Panc1 (cell line): Measurements from ENCODE around the gene HARBI1. TPM values are rescaled to one million over a fixed set of nuclear protein-coding genes. Genes with fewer than 3 reads are reported as not detected.
A peak's percentile ranks its signal among the peaks of the same experiment; 100 is the strongest.

Source experiments
- ATAC-seq: fragments of 200-7000 bp; cut with Tn5 transposase; 2 replicates; pipeline ENCODE4 v1.9.1; 2020; ENCODE audit warnings: mild to moderate bottlenecking, moderate library complexity
- BruUV-seq: library from RNA; stranded (reverse); fragments of 400-500 nt; replicated peaks from 2 replicates; lab custom pipeline; 2021; lab: Mats Ljungman, UMichigan
- CTCF ChIA-PET: fragments of 300-600 bp; sonication (Branson Sonifier 250); formaldehyde crosslinking; loops from one replicate; lab custom pipeline; 2022; ENCODE audit warnings: antibody characterized with exemption; lab: Charles Lee
- POLR2A ChIA-PET: fragments of 300-600 bp; sonication (Branson Sonifier 250); formaldehyde crosslinking; loops from one replicate; lab custom pipeline; 2022; ENCODE audit warnings: antibody characterized with exemption; lab: Charles Lee
- DNase-seq: peaks from one replicate; pipeline ENCODE4 v3.0.0-alpha.2; 2010; ENCODE audit warnings: low read depth, low spot score
- H3K27ac ChIP-seq: 2 replicates; pipeline ENCODE4 v1.5.1; 2011; ENCODE audit warnings: mild to moderate bottlenecking, low read length, inconsistent platforms
- H3K27me3 ChIP-seq: fragments of 200-500 bp; sonication (Bioruptor generic); 2 replicates; pipeline ENCODE4 v1.6.0; 2014; ENCODE audit warnings: low read length, inconsistent platforms; ENCODE audit not compliant: control insufficient read depth, insufficient read depth
- H3K36me3 ChIP-seq: fragments of 200-500 bp; sonication (Bioruptor generic); 2 replicates; pipeline ENCODE4 v1.5.1; 2014; ENCODE audit warnings: inconsistent platforms, mild to moderate bottlenecking, low read length, moderate library complexity; ENCODE audit not compliant: control insufficient read depth, insufficient read depth
- H3K4me1 ChIP-seq: 2 replicates; pipeline ENCODE4 v1.5.1; 2011; ENCODE audit warnings: inconsistent platforms, mild to moderate bottlenecking, low read length, moderate library complexity; ENCODE audit not compliant: control insufficient read depth, insufficient read depth
- H3K4me3 ChIP-seq, 2 experiments: 2 replicates each; pipeline ENCODE4 v1.5.1; 2011 to 2012; ENCODE audit warnings: low read depth in 2 of 2, low read length in 2 of 2, mild to moderate bottlenecking in 2 of 2, inconsistent platforms in 1 of 2, moderate library complexity in 1 of 2
- H3K9me3 ChIP-seq: fragments of 200-500 bp; sonication (Bioruptor generic); 2 replicates; pipeline ENCODE4 v1.5.1; 2014; ENCODE audit warnings: low read depth, mild to moderate bottlenecking, inconsistent platforms, low read length, moderate library complexity; ENCODE audit not compliant: control insufficient read depth, insufficient read depth
- POLR2AphosphoS5 ChIP-seq: IDR thresholded peaks from 2 replicates; pipeline ENCODE4 v1.6.1; 2012; ENCODE audit warnings: mild to moderate bottlenecking, low read depth, low read length, moderate library complexity
- REST ChIP-seq, 2 experiments: IDR thresholded peaks; 2 replicates each; pipeline ENCODE4 v1.6.1; 2011 to 2012; ENCODE audit warnings: low read depth in 2 of 2, control low read depth in 1 of 2, low read length in 1 of 2, mild to moderate bottlenecking in 1 of 2, moderate library complexity in 1 of 2; ENCODE audit not compliant: insufficient read depth in 1 of 2
- SIN3A ChIP-seq: IDR thresholded peaks from 2 replicates; pipeline ENCODE4 v1.6.1; 2012; ENCODE audit warnings: low read depth, mild to moderate bottlenecking, low read length, moderate library complexity, borderline replicate concordance; ENCODE audit not compliant: insufficient read depth
- TCF7L2 ChIP-seq: IDR thresholded peaks from 2 replicates; pipeline ENCODE4 v1.6.1; 2011; ENCODE audit warnings: mild to moderate bottlenecking, low read depth, low read length, inconsistent platforms
- in situ Hi-C: cut with HindIII; loops from 2 replicates; pipeline ENCODE4 v1.10.0; 2016; ENCODE audit warnings: low sequenced_read_pairs, low pct_unique_long_range_greater_than_20kb
- intact Hi-C: fragments of 100-400 bp; cut with micrococcal nuclease; formaldehyde crosslinking; loops from one replicate; pipeline ENCODE4 v1.10.0; 2022; ENCODE audit not compliant: unreplicated experiment
- total RNA-seq: library from RNA; stranded (reverse); gene quantifications from one replicate; pipeline ENCODE4 v1.2.1, GENCODE V29; 2021; ENCODE audit not compliant: unreplicated experiment
- TF ChIP-seq, protein P1 (sequence below): fragments of 450-650 bp; IDR thresholded peaks from 2 replicates; pipeline ENCODE4 v1.5.1; 2017; ENCODE audit warnings: mild to moderate bottlenecking

HARBI1 gene
- total RNA-seq, 1 experiment from 2014 or later = 6.4 TPM

- H3K4me3 ChIP-seq = no peak overlapping the region
- no peaks in the 10 kb centered on the region for H3K27me3 ChIP-seq
- H3K4me1 ChIP-seq = no peaks in the 10 kb centered on the region; the same call in 1 of the 2 replicates
- TF ChIP-seq POLR2AphosphoS5 (no peak), SIN3A (no peak), REST (IDR thresholded peaks at IDR 0.05; ENCODE audit: insufficient read depth in 1 of 2, low read depth in 2 of 2, low read length in 1 of 2) (no peak)
- H3K36me3 ChIP-seq = 0 out of 2 replicates have a peak, but pooled peaks cover 2% of the 10 kb centered on the region
- H3K27ac ChIP-seq = no peak overlapping the region
- DNase-seq (no peak), ATAC-seq (no peak)
- intact Hi-C loops = no loop called here
- ChIA-PET POLR2A (no interaction called here), CTCF (no interaction called here)
- in situ Hi-C loops = no loop called here
- H3K9me3 ChIP-seq = no peaks in the 10 kb centered on the region
- no TSS peak for BruUV-seq
These were observed 23.2 kb upstream of the HARBI1 start for GRCh38 chr11:46640036-46640788.

DNA sequence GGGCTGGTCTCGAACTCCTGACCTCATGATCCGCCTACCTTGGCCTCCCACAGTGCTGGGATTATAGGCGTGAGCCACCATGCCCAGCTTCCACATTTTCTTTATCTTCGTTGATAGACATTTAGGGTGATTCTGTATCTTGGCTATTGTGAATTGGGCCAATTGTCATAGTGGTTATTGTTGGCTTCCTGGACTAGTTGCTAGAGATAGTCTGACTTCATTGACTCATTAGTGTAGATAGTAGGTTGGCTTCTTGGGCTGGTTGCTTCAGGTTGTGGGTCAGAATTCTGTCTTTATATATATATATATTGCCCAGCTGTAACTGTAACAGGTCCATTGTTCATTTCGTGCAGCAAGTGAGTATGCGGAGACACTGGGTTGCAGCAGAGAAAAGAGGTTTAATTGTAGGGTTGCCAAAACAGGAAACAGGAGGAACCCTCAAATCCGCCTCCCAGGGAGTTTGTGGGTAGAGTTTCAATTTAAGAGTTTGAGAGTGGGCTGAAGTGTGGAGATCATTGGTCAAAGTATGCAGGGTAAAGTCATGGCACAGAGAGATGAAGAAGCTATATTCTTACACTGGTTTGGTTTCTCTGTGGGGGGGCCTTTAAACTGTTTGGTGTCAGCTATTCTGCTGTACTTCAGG is 22.3 kb upstream of the HARBI1 start:
- intact Hi-C loops = no loop called here
- TF ChIP-seq POLR2AphosphoS5 (no peak), SIN3A (no peak), TCF7L2 (no peak)
- ChIA-PET POLR2A (no interaction called here), CTCF (no interaction called here)
- H3K4me3 ChIP-seq = no peak overlapping the region
- H3K9me3 ChIP-seq = no peaks in the 10 kb centered on the region
- H3K4me1 ChIP-seq = no peaks in the 10 kb centered on the region; the same call in 1 of the 2 replicates
- BruUV-seq = no TSS peak
- no peak for DNase-seq
- in situ Hi-C loops = no loop called here
- no peaks in the 10 kb centered on the region for H3K27me3 ChIP-seq
- no peak for ATAC-seq
- no peak overlapping the region for H3K27ac ChIP-seq
- 0 out of 2 replicates have a peak, but pooled peaks cover 2% of the 10 kb centered on the region for H3K36me3 ChIP-seq

- CTCF ChIA-PET = no interaction called here
- DNase-seq = no peak
- ATAC-seq = no peak
- H3K36me3 ChIP-seq = 0 out of 2 replicates have a peak, but pooled peaks cover 2% of the 10 kb centered on the region
- no peaks in the 10 kb centered on the region; the same call in 1 of the 2 replicates for H3K4me1 ChIP-seq
- H3K27ac ChIP-seq = no peak overlapping the region
- TF ChIP-seq REST (IDR thresholded peaks at IDR 0.05; ENCODE audit: insufficient read depth in 1 of 2, low read depth in 2 of 2, low read length in 1 of 2) = no peak
- no peak for TF ChIP-seq POLR2AphosphoS5
- TF ChIP-seq, protein P1, sequence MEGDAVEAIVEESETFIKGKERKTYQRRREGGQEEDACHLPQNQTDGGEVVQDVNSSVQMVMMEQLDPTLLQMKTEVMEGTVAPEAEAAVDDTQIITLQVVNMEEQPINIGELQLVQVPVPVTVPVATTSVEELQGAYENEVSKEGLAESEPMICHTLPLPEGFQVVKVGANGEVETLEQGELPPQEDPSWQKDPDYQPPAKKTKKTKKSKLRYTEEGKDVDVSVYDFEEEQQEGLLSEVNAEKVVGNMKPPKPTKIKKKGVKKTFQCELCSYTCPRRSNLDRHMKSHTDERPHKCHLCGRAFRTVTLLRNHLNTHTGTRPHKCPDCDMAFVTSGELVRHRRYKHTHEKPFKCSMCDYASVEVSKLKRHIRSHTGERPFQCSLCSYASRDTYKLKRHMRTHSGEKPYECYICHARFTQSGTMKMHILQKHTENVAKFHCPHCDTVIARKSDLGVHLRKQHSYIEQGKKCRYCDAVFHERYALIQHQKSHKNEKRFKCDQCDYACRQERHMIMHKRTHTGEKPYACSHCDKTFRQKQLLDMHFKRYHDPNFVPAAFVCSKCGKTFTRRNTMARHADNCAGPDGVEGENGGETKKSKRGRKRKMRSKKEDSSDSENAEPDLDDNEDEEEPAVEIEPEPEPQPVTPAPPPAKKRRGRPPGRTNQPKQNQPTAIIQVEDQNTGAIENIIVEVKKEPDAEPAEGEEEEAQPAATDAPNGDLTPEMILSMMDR = no peak
- no peak for TF ChIP-seq SIN3A
- TF ChIP-seq TCF7L2 = no peak
- intact Hi-C loops (no loop called here), in situ Hi-C loops (no loop called here)
- BruUV-seq = TSS peak; percentile 7
- POLR2A ChIA-PET = no interaction called here
- no peaks in the 10 kb centered on the region for H3K27me3 ChIP-seq
- H3K4me3 ChIP-seq = no peak overlapping the region
- no peaks in the 10 kb centered on the region for H3K9me3 ChIP-seq
These were observed 20.5 kb upstream of the HARBI1 start for GRCh38 chr11:46637546-46637945.
